Activated CD4-positive, alpha-beta T cell treated with anti-CD3 and anti-CD28 coated beads, Interleukin-2, amount 10 ng/mL, durations not matched to agents 24 days and 14 days (primary cell): ENCODE measurements around the gene WT1. TPM values are rescaled to one million over a fixed set of nuclear protein-coding genes. Genes with fewer than 3 reads are reported as not detected.
"Not testable (repeated sequence)": the region's sequence is repeated elsewhere in the genome, so short reads cannot be mapped to it uniquely, and the experiment has no call there.

ENCODE experiments used
- DNase-seq: peaks from one replicate; pipeline ENCODE4 v3.0.0; 2022
- H3K27ac Mint-ChIP-seq: one replicate; pipeline ENCODE4 v1.8.0; 2022; ENCODE audit warnings: mild to moderate bottlenecking, mixed read lengths
- H3K27me3 Mint-ChIP-seq: one replicate; pipeline ENCODE4 v1.8.0; 2022; ENCODE audit warnings: mixed read lengths
- H3K36me3 Mint-ChIP-seq: one replicate; pipeline ENCODE4 v1.8.0; 2022; ENCODE audit warnings: low read depth, mild to moderate bottlenecking, mixed read lengths
- H3K4me1 Mint-ChIP-seq: one replicate; pipeline ENCODE4 v1.8.0; 2021; ENCODE audit warnings: mixed read lengths
- H3K4me3 Mint-ChIP-seq: one replicate; pipeline ENCODE4 v1.8.0; 2022; ENCODE audit warnings: mild to moderate bottlenecking, moderate library complexity, mixed read lengths
- H3K9me3 Mint-ChIP-seq: one replicate; pipeline ENCODE4 v1.8.0; 2021; ENCODE audit warnings: mixed read lengths
- intact Hi-C: fragments of 100-400 bp; cut with micrococcal nuclease; formaldehyde crosslinking; loops from one replicate; pipeline ENCODE4 v1.15.1; 2023
- total RNA-seq: library from RNA; stranded (reverse); gene quantifications from 2 replicates; pipeline ENCODE4 v1.2.3, GENCODE V29; 2022

The WT1 gene
- not detected in 2 replicates for total RNA-seq

- Mint-ChIP-seq H3K4me1 (peaks cover 8% of the 10 kb centered on the region), H3K27ac (peak within 1 kb of the TSS; percentile 67), H3K36me3 (peaks cover 3% of the 10 kb centered on the region), H3K27me3 (peaks cover 79% of the 10 kb centered on the region), H3K9me3 (peaks cover 5% of the 10 kb centered on the region), H3K4me3 (peak within 1 kb of the TSS; percentile 40)
- intact Hi-C loops: loop anchor here (5.0 kb wide), 3 partner anchors 103 to 633 kb away; partner anchors contain the start of gene CCDC73
- no peak for DNase-seq
Observed at GRCh38 chr11:32435511-32435941, at the start of gene WT1. Gene WT1 (minus strand): TSS chr11:32435539.

- Mint-ChIP-seq H3K36me3 (no peaks in the 10 kb centered on the region), H3K27ac (no peak overlapping the region), H3K9me3 (no peaks in the 10 kb centered on the region), H3K4me3 (no peak overlapping the region), H3K27me3 (no peaks in the 10 kb centered on the region), H3K4me1 (no peaks in the 10 kb centered on the region)
- DNase-seq: no peak
- intact Hi-C loops: no loop called here
Observed at GRCh38 chr11:32479291-32479690, 44.0 kb upstream of the WT1 start.

GRCh38 chr11:32478277-32478731 lies 43.0 kb upstream of the WT1 start:
- H3K4me1 Mint-ChIP-seq: no peaks in the 10 kb centered on the region
- no peak overlapping the region for H3K27ac Mint-ChIP-seq
- H3K36me3 Mint-ChIP-seq: no peaks in the 10 kb centered on the region
- no peak for DNase-seq
- intact Hi-C loops: no loop called here
- no peaks in the 10 kb centered on the region for H3K27me3 Mint-ChIP-seq
- H3K4me3 Mint-ChIP-seq: no peak overlapping the region
- H3K9me3 Mint-ChIP-seq: no peaks in the 10 kb centered on the region

- Mint-ChIP-seq H3K27me3 (no peaks in the 10 kb centered on the region), H3K36me3 (no peaks in the 10 kb centered on the region), H3K9me3 (no peaks in the 10 kb centered on the region), H3K27ac (no peak overlapping the region), H3K4me1 (no peaks in the 10 kb centered on the region), H3K4me3 (no peak overlapping the region)
- DNase-seq: no peak
- intact Hi-C loops: no loop called here
Observed at GRCh38 chr11:32473282-32473909, 38.1 kb upstream of the WT1 start.

- no peak overlapping the region for H3K27ac Mint-ChIP-seq
- H3K4me1 Mint-ChIP-seq: no peaks in the 10 kb centered on the region
- H3K4me3 Mint-ChIP-seq: no peak overlapping the region
- no peaks in the 10 kb centered on the region for H3K36me3 Mint-ChIP-seq
- no peaks in the 10 kb centered on the region for H3K27me3 Mint-ChIP-seq
- DNase-seq: no peak
- intact Hi-C loops: no loop called here
- H3K9me3 Mint-ChIP-seq: no peaks in the 10 kb centered on the region
Observed at GRCh38 chr11:32472226-32472625, 36.9 kb upstream of the WT1 start.

- H3K4me3 Mint-ChIP-seq, H3K27me3 Mint-ChIP-seq, H3K36me3 Mint-ChIP-seq, H3K4me1 Mint-ChIP-seq, DNase-seq, intact Hi-C loops, H3K9me3 Mint-ChIP-seq, H3K27ac Mint-ChIP-seq: not testable (repeated sequence)
Observed at GRCh38 chr11:32471544-32471943, 36.2 kb upstream of the WT1 start.

- Mint-ChIP-seq H3K36me3 (no peaks in the 10 kb centered on the region), H3K9me3 (no peaks in the 10 kb centered on the region), H3K4me3 (no peak overlapping the region), H3K27me3 (no peaks in the 10 kb centered on the region), H3K4me1 (no peaks in the 10 kb centered on the region), H3K27ac (no peak overlapping the region)
- intact Hi-C loops: no loop called here
- no peak for DNase-seq
Observed at GRCh38 chr11:32469791-32470190, 34.5 kb upstream of the WT1 start.

- Mint-ChIP-seq H3K27me3 (no peaks in the 10 kb centered on the region), H3K4me3 (no peak overlapping the region), H3K36me3 (no peaks in the 10 kb centered on the region), H3K27ac (no peak overlapping the region), H3K9me3 (no peaks in the 10 kb centered on the region), H3K4me1 (no peaks in the 10 kb centered on the region)
- no peak for DNase-seq
- intact Hi-C loops: no loop called here
Observed at GRCh38 chr11:32466279-32466915, 31.1 kb upstream of the WT1 start.

- Mint-ChIP-seq H3K4me1 (no peaks in the 10 kb centered on the region), H3K27ac (no peak overlapping the region), H3K36me3 (no peaks in the 10 kb centered on the region), H3K9me3 (no peaks in the 10 kb centered on the region), H3K4me3 (no peak overlapping the region), H3K27me3 (no peaks in the 10 kb centered on the region)
- intact Hi-C loops: no loop called here
- DNase-seq: no peak
Observed at GRCh38 chr11:32464078-32464477, 28.7 kb upstream of the WT1 start.

GRCh38 chr11:32462011-32462690 lies 26.8 kb upstream of the WT1 start:
- H3K4me3 Mint-ChIP-seq: no peak overlapping the region
- H3K27ac Mint-ChIP-seq: no peak overlapping the region
- H3K27me3 Mint-ChIP-seq: no peaks in the 10 kb centered on the region
- no peaks in the 10 kb centered on the region for H3K4me1 Mint-ChIP-seq
- no peaks in the 10 kb centered on the region for H3K9me3 Mint-ChIP-seq
- no peaks in the 10 kb centered on the region for H3K36me3 Mint-ChIP-seq
- no peak for DNase-seq
- intact Hi-C loops: no loop called here

- H3K27ac Mint-ChIP-seq: no peak overlapping the region
Observed at GRCh38 chr11:32456864-32457263, 21.5 kb upstream of the WT1 start.

GRCh38 chr11:32454993-32455392 lies 19.7 kb upstream of the WT1 start:
- peaks cover 2% of the 10 kb centered on the region for H3K27me3 Mint-ChIP-seq
- H3K36me3 Mint-ChIP-seq: no peaks in the 10 kb centered on the region
- no peak overlapping the region for H3K4me3 Mint-ChIP-seq
- no peak overlapping the region for H3K27ac Mint-ChIP-seq
- DNase-seq: no peak
- intact Hi-C loops: no loop called here
- H3K4me1 Mint-ChIP-seq: no peaks in the 10 kb centered on the region
- H3K9me3 Mint-ChIP-seq: no peaks in the 10 kb centered on the region

More at GRCh38 chr11:32456864-32457263, 21.5 kb upstream of the WT1 start:
- Mint-ChIP-seq H3K27me3 (no peaks in the 10 kb centered on the region), H3K36me3 (no peaks in the 10 kb centered on the region), H3K4me1 (no peaks in the 10 kb centered on the region), H3K4me3 (no peak overlapping the region), H3K9me3 (no peaks in the 10 kb centered on the region)
- DNase-seq: no peak
- intact Hi-C loops: no loop called here

- Mint-ChIP-seq H3K27ac (no peak overlapping the region), H3K4me1 (no peaks in the 10 kb centered on the region), H3K27me3 (peaks cover 13% of the 10 kb centered on the region), H3K36me3 (no peaks in the 10 kb centered on the region), H3K9me3 (no peaks in the 10 kb centered on the region), H3K4me3 (no peak overlapping the region)
- intact Hi-C loops: no loop called here
- no peak for DNase-seq
Observed at GRCh38 chr11:32451808-32452207, 16.5 kb upstream of the WT1 start.

GRCh38 chr11:32450372-32450771 lies 15.0 kb upstream of the WT1 start:
- H3K9me3 Mint-ChIP-seq: no peaks in the 10 kb centered on the region

More at GRCh38 chr11:32450372-32450771, 15.0 kb upstream of the WT1 start:
- intact Hi-C loops: no loop called here
- H3K27ac Mint-ChIP-seq: no peak overlapping the region
- H3K4me1 Mint-ChIP-seq: no peaks in the 10 kb centered on the region
- H3K27me3 Mint-ChIP-seq: peaks cover 14% of the 10 kb centered on the region
- no peak for DNase-seq
- H3K4me3 Mint-ChIP-seq: no peak overlapping the region
- no peaks in the 10 kb centered on the region for H3K36me3 Mint-ChIP-seq
